NCI-H1105 treated with DMSO at 0.1 percent for 48 hours (cell line): Measurements from ENCODE around the gene POGLUT2.

ENCODE experiments used
- DNase-seq: peaks from one replicate; lab custom pipeline; 2025; lab: John Stamatoyannopoulos, UW

Gene POGLUT2

DNA sequence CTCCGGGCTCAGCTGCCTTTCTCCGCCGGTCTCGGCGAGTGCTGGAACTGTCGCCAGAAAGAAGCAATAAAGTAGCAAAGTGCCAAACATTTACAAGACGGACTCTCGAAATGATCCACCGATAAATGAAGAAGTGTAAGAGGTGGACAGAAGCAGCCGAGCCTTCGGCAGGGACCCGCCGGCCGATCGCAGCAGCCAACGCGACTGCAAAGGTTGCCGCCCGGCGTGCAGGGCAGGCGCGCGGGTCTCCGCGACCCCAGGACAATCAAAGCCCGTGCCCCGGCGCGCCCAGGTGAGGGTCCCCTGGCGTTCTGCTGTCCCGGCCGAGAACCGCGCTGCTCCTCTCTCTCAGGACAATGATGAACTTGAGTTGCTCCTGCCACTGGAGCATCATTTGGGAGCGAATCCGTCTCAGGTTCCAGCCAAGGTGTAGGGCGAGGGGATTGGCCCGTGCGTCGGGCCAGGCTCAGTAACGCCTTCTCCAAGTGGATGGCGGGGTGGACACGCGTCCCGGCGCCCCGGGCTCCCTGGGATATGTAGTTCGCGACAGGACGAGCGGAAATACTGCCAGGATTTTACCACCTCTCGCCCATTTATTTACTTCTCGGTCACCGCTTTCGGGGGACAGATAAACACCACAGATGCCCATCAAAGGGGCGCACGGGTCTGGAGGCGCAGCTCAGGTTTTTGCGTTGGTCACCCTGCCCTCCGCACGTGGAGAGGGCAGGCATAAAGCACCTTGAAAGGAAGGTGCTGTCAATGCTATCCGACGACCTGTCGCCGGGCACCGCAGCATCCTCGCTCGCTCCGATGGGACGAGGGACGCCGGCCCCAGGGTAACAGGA, at the start of gene POGLUT2, which contains the start of gene BIVM:
Gene POGLUT2 (minus strand): TSS at position 396 of the 845 bp plus-strand sequence. CDS start 306 bp downstream, at position 90.
Gene BIVM (plus strand): TSS at position 539 of the 845 bp plus-strand sequence. CDS start 8,149 bp downstream, outside the sequence.
- DNase-seq: peak; percentile 79

DNA sequence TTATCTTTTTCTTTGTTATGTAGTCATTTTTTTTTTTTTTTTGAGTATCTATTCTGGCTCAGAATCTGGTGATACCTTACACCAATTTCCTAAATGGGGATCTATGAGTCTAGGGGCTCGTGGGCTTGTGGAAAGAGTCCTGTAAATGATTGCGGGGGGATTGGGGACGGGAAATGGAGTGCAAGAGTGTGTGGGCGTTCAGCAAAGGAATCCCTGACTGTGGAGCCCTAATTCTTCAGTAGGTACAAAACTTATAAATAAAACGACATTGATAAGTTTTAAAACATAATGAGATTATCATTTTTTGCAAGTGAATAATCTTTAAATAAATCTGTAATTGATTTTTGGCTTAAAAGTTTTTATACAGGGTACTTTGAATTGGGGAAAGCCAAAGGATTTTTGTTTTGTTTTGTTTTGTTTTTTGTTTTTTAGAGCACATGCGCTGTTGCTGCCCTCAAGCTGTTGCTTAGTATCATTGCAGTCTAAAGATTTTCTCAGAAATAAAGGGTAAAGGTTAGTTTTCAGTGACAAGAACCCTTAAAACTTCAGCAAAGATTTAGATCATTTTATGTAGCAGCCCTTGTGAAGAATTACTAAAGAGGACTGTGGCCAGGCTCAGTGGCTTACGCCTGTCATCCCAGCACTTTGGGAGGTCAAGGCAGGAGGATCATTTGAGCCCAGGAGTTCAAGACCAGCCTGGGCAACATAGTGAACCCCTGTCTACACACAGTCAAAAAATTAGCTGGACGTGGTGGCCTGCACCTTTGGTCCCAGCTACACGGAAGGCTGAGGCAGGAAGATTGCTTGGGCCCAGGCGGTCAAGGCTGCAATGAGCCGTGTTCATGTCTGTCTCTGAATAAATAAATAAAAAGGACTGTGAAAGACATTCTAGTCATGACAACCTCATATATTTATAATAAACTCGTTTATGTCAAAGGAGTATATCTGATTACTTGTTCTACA, 48.8 kb upstream of the POGLUT2 start:
- peak; percentile 26 for DNase-seq

DNA sequence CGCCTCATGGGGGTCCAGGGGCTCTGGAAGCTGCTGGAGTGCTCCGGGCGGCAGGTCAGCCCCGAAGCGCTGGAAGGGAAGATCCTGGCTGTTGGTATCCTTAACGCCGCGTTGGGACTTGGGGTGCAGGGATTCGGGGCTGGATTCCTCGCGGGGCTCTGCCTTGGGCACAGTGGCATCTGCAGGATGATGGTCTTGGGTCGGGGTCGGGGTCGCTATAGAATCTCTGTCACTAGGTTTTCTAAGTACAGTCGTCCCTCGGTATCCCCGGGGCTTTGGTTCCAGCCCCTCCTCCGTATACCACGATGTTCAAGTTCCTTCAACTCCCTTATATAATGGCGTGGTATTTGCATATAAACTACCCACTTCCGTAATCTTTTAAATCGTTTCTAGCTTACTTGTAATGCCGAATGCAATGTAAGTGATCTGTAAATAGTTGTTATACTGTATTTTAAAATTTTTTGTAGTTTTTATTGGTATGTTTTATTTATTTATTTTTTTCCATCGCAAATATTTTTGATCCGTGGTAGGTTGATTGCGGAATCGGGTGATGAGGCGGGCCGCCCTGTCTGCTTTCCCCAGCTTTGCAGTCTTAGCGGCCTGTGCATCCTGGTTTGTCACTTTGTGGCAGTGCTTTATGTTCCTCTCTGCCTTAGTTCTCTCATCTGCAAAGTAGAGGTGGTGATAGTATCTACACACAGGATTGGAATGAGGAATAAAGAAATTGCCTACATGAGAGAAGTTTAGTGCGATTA, 47.7 kb upstream of the POGLUT2 start:
- peak; percentile 47 for DNase-seq

DNA sequence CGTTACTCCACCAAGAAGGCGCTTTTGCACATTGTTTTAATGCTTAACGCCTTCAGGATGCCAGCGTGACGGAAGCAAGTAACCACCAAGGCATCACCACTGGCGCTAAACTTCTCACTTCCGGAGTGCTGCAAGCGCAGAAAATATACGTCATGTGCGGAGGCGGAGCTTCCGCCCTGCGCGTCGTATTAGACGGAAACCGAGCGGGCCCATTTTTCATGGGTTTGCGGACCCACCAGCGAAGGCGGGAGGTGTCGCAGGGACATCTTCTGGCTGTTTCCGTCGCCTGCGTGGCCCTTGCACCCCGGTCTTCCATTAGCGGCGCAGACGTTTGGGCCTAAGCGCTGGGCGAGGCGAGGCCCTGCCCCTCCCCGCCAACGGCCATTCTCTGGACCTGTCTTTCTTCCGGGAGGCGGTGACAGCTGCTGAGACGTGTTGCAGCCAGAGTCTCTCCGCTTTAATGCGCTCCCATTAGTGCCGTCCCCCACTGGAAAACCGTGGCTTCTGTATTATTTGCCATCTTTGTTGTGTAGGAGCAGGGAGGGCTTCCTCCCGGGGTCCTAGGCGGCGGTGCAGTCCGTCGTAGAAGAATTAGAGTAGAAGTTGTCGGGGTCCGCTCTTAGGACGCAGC, 47.0 kb upstream of the POGLUT2 start, which contains the start of gene ERCC5:
Gene ERCC5 (plus strand): TSS at position 403 of the 631 bp plus-strand sequence. CDS start 235 bp downstream, outside the sequence.
- DNase-seq: peak; percentile 81

DNA sequence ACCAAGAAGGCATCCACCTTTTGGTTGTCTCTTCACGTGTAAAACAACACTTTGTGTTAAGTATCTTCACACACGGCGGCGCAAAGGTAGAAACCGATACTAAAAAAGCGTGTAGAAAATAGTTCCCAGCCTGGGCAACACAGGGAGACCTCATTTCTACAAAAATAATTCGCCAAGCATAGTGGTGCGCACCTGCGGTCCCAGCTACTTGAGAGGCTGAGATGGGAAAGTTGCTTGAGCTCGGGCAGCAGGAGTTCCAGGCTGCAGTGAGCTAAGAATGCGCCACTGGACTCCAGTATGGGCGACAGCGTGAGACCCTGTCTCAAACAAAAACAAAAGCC, 46.5 kb upstream of the POGLUT2 start:
- no peak for DNase-seq

DNA sequence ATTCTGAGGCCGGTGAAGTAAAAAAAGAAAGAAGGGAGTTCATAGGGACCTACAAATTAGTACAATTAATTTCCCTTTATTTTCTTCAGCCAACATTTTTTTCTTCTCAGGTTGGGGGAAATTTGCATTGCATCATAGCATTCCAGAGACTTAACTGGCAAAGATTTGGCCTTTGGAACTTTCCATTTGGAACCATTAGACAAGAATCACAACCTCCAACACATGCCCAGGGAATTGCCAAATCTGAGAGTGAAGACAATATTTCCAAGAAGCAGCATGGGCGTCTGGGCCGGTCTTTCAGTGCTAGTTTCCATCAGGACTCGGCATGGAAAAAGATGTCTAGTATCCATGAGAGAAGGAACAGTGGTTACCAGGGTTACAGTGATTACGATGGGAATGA, 40.7 kb upstream of the POGLUT2 start:
- no peak for DNase-seq

DNA sequence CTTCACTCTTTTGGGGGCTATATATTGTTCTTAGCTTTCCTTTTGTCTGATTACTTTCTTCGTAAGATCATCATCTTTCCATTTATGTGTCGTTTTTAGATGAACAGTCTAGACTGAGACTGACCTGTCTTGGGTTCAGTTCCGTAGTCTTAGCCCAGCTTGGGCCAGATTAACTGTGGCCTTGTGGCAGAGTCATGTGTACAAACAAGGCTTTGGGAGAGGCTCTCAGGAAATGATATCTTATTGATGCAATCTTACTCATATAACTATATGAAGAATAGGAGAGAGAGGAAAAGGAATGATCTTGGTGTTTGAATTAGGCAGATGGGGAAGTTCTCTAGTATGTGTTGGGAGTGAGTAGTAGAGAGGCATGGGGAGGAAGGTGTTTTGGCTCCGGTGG, 40.2 kb upstream of the POGLUT2 start:
- no peak for DNase-seq

DNA sequence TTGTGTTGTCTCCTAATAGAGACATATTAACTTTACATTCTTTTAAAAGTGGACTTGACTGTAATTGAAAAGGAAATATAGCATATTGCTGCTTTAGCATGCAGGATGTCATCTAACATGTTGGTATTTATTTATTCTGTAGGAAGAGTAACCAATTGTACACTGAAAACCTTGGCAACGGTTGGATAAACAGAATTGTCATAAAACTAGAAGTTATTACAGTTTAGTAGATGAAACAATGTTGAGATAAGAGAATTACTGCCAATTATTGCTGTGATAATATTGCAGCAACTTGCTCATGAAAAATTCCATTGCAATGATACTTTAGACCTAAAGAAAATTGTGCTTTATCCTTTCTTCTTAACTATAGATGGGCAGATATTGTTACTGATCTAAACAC, 39.5 kb upstream of the POGLUT2 start:
- DNase-seq: no peak

DNA sequence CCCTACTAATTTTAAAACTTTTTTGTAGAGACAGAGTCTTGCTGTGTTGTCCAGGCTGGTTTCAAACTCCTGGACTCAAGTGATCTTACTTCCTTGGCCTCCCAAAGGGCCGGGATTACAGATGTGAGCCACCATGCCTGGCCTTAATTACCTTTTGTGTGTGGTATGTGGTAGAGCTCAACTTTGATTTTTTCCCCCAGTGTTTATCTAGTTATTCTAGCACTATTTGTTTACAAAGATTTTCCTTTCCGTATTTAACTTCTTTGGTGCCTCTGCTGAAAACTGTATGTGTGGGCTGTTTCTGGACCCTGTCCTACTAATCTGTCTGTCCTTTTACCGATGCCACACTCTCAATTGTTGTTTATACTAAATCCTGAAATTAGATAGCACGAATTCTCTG, 37.7 kb upstream of the POGLUT2 start:
- no peak for DNase-seq

DNA sequence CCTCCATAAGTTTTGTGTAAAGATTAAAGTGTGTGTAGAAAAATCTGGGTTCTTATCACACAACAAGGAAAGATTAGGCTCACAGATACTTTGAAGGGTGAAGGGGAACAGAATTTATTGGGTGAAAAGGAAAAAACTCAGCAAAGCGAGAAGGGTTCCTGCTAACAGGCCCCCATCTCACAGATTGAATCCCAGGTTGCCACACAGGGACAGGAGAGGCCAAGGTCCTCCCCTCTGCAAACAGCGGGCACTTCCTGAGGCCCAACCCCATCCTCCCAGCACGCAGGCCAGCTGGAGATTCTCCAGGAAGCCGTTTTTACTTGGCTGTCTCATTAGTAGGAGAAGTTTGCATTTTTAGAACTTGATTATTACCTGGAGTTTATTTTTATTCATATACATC, 31.9 kb upstream of the POGLUT2 start:
- DNase-seq: no peak

DNA sequence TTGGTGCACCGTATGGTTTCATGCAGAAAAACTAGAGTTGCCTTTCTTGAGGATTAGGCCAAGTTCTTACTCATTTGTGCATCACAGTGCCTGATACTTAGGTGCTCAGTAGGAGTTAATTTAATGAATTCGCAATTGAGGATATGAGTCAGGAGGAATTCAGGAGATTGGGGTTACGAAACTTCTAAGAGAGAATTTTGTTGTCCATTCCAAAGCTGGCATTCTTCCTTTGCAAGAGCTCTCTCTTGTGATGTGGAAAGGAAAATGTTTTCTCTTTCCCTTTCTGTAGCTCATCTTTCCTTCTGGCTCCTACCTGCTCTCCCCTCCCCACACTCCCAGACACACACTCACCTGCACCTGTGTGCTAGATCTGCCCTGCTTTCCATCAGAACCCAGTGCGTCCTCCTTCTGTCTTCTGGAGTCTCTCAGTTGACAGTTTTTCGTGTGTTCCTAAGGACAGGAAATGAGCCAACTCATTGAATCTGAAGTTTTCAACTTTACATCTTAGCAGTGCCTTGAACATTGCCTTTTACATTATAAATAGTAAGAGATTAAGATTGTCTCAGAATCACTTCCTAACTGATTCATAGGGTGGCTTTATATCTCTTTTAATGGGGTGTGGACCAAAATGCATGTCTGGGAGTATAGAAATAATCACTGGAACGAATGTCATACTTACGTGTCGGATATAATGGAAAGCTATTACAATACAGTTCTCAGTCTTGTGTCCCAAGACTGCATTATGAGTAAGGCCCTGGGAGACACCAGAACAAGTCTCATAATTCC, 27.3 kb upstream of the POGLUT2 start:
- DNase-seq: no peak

DNA sequence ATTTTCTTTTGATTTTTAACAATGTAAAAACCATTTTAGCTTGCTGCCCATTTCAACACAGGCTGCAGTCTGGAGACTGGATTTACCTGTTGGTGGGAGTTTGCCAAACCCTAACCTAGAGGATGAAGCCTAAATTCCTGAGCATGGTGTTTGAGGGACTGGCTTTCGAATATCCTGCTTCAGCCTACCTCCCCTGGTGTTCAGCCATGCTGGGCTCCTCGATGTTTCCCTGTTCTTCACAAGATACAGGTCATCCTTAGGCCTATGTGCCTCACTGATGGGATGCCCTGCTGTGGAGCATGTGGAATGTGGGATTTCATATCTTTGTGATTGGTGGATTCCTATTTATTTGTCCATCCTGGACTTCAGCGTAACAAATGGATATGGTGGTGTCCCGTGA, 26.6 kb upstream of the POGLUT2 start:
- DNase-seq: no peak

DNA sequence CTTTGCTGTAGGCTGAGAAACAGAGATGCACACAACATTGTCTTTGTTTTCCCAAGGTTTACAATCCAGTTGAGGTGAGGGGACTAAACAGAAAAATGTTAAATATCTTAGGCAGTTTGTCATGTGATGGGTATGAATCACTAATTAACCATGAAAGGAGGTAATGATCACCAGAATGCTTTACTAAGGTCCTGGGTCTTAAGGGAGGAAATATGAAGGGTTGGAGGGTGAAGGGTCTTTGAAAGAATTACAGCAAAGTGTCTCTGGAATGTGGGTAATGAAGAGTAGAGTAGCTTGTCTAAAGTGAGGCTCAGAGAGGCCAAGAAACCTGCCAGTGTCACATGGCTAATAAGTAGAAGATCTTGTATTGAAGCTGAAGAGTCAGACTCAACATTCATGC, 19.1 kb upstream of the POGLUT2 start:
- DNase-seq: no peak

DNA sequence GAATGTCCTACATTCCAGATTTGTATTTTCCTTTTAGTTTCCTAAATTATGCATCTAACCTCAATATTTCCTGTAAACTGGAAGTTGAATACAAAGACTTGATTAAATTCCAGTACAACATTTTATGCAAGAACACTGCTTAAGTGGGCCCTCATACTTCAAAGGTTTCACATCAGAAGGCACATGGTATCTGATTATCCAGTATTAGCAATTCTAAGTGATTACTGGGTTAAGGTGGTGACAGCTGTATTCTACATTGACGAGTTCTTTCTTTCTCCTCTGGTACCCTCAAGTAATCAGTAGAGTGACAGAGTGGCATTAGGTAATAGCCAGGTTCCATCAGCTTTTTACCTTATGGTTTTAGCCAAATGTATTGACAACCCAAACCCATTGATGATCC, 18.5 kb upstream of the POGLUT2 start:
- DNase-seq: no peak

DNA sequence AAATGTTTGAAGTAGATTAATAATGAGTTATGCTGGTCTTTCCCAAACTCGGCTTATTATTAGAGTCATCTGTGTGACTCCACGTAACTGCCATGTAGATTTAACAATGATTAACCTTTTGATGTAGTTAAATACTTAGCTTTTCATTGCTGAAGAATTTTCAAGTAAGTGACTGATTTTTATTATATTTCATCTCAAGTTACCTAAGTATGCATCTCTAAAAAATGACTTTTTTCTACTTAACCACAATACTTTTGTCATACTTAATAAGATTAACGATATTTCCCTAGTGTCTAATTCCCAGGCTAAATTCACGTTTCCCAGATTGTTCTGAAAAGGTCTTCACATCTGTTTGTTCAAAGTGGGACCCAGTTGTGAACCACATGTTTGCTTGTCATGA, 17.9 kb upstream of the POGLUT2 start:
- no peak for DNase-seq

DNA sequence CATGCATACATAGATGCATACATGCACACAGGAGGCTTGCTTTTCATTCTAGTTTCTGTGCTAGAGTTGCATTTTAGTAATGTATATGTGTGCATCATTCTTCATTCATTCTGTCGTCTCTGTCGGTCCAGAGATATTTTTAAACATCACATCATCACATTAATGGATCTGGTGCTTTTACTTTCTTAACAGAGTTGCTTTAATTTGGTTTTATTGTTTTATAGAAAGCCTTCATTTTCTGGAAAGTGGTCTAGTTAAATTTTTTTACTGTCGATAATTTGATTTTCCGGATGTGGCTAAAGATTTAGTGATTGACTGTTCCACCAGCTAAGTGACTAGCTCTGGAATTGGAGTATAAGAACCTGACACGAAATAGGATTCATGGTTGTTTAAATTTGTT, 17.0 kb upstream of the POGLUT2 start:
- DNase-seq: no peak

DNA sequence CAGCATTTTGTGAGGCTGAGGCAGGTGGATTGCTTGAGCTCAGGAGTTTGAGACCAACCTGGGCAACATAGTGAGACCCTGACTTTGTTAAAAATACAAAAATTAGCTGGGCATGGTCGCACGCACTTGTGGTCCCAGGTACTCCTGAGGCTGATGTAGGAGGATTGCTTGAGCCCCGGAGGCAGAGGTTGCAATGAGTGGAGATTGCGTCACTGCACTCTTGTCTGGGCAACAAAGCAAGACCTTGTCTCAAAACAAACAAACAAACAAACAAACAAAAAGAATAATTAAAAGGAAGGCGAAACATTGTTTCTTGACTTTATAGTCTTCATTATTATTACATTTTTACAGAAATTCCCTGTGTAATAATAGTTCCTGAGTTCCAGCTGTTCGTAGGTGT, 16.0 kb upstream of the POGLUT2 start:
- DNase-seq: no peak

DNA sequence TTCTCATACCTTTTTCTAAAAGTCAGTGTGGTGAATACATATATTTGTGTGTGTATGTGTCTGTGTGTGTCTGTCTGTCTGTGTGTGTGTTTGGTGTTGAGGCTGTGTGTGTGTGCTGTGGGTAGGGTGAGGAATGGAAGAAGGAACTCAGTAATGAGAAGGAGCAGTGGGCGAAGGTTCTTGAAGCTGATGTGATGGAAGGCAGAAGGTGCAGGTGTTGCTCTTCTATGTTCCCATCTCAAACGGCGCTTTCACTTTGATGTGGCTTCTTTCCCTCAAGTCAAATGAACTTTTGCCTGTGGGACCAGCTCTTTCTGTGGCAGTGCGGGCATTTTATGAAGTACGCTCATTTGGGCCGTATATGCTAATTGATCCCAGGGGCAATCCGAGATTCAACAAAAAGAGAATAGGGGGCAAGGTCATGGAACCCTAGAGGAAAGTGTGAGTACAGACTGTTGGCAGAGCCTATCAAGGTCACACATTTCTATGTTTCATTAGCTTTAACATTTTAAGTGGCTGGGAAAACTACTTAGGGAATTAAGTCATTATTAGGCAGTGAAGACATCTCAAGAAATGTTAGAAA, 15.3 kb upstream of the POGLUT2 start:
- no peak for DNase-seq

DNA sequence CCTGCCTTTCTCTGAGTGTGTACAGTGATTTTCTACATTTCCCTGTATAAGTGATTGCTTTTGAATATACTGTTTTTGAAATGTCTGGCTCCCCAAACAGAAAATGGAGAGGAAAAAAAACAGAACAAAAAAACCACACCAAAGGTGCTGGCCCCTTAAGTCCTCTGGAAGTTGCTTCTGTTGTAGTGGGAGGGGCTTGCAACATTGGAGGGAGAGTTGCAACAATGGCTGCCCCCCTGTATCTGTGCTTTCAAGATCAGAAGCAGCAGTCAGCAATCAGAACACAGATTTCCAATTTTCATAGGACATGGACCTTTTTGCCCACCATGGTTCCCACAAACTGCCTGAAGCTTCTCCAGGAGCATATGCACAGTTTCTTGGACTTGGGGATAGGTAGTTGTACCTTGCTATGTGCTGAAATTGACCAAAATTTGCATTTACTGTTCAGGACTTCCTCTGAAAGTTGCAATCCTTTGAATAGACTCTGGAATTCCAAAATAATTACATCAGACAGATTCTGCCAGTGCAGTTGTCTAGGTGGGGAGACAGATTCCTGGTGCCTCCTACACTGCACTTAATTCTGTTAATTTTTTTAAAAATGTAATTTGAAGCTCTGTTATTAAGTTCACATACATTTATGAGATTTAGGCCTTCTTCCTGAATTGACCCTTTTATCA, 14.0 kb upstream of the POGLUT2 start:
- DNase-seq: no peak

DNA sequence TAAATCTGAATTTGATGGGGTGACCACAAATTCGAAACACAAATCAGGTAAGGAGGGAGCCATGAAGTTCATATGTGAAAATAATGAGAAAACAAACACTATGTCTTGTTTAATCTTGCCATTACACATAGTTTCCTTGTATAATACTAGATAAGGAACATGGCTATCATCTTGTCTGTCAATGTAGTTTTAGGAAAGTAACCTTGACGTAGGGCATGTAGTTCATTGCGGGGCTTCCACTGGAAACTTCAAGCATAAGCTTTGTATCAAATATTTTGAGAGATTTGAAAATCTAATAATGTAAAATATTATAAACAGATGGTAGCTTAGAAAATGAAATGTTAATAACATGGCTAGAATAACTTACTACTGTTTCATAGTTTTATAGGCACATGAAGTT, 8.9 kb upstream of the POGLUT2 start:
- DNase-seq: no peak
